ENCODE results near the gene RBM47.
"Not testable (repeated sequence)": the region's sequence is repeated elsewhere in the genome, so short reads cannot be mapped to it uniquely, and the experiment has no call there.

RBM47 gene

GRCh38 chr4:40446261-40446750, 183.4 kb downstream of the RBM47 start:
- H3K4me1 ChIP-seq (ENCODE audit: control insufficient read depth, insufficient read depth, low read length, poor library complexity, severe bottlenecking); H3K27ac ChIP-seq (ENCODE audit: low read depth, low read length, severe bottlenecking); H3K4me3 ChIP-seq (ENCODE audit: extremely low read depth, insufficient read depth, low read length, poor library complexity, severe bottlenecking); H3K9me3 ChIP-seq (ENCODE audit: control insufficient read depth, low read length); H3K36me3 ChIP-seq (ENCODE audit: control insufficient read depth, insufficient read depth, low read length): not testable (repeated sequence)
- 80 to 81% methylated on average over 1 to 2 of the region's 2 CpGs for WGBS, 2 experiments (ENCODE audit: insufficient coverage in 2 of 2)

GRCh38 chr4:40445671-40446070, 184.0 kb downstream of the RBM47 start:
- Histone ChIP-seq H3K9me3 (ENCODE audit: control insufficient read depth, low read length) (no peaks in the 10 kb centered on the region), H3K4me3 (ENCODE audit: extremely low read depth, insufficient read depth, low read length, poor library complexity, severe bottlenecking) (no peak overlapping the region), H3K4me1 (ENCODE audit: control insufficient read depth, insufficient read depth, low read length, poor library complexity, severe bottlenecking) (no peaks in the 10 kb centered on the region), H3K27ac (ENCODE audit: low read depth, low read length, severe bottlenecking) (no peak overlapping the region), H3K36me3 (ENCODE audit: control insufficient read depth, insufficient read depth, low read length) (no peaks in the 10 kb centered on the region)
- 92 to 100% methylated on average over 1 to 2 of the region's 2 CpGs for WGBS, 2 experiments (ENCODE audit: insufficient coverage in 2 of 2)

GRCh38 chr4:40441430-40441829, 188.2 kb downstream of the RBM47 start:
- Histone ChIP-seq H3K4me1 (ENCODE audit: control insufficient read depth, insufficient read depth, low read length, poor library complexity, severe bottlenecking) (no peaks in the 10 kb centered on the region), H3K36me3 (ENCODE audit: control insufficient read depth, insufficient read depth, low read length) (no peaks in the 10 kb centered on the region), H3K4me3 (ENCODE audit: extremely low read depth, insufficient read depth, low read length, poor library complexity, severe bottlenecking) (no peak overlapping the region), H3K27ac (ENCODE audit: low read depth, low read length, severe bottlenecking) (no peak overlapping the region), H3K9me3 (ENCODE audit: control insufficient read depth, low read length) (no peaks in the 10 kb centered on the region)
- WGBS, 2 experiments (ENCODE audit: insufficient coverage in 2 of 2), result 86 to 100% methylated on average over 1 of the region's 1 CpG

GRCh38 chr4:40439519-40439918, 190.1 kb downstream of the RBM47 start:
- no peaks in the 10 kb centered on the region for H3K9me3 ChIP-seq (ENCODE audit: control insufficient read depth, low read length)
- H3K36me3 ChIP-seq (ENCODE audit: control insufficient read depth, insufficient read depth, low read length), result no peaks in the 10 kb centered on the region
- WGBS, 2 experiments (ENCODE audit: insufficient coverage in 2 of 2), result 91 to 100% methylated on average over 1 of the region's 1 CpG
- H3K27ac ChIP-seq (ENCODE audit: low read depth, low read length, severe bottlenecking), result no peak overlapping the region
- no peaks in the 10 kb centered on the region for H3K4me1 ChIP-seq (ENCODE audit: control insufficient read depth, insufficient read depth, low read length, poor library complexity, severe bottlenecking)
- no peak overlapping the region for H3K4me3 ChIP-seq (ENCODE audit: extremely low read depth, insufficient read depth, low read length, poor library complexity, severe bottlenecking)

GRCh38 chr4:40438384-40439026, 191.2 kb downstream of the RBM47 start:
- Histone ChIP-seq H3K36me3 (ENCODE audit: control insufficient read depth, insufficient read depth, low read length) (no peaks in the 10 kb centered on the region), H3K4me3 (ENCODE audit: extremely low read depth, insufficient read depth, low read length, poor library complexity, severe bottlenecking) (no peak overlapping the region), H3K27ac (ENCODE audit: low read depth, low read length, severe bottlenecking) (no peak overlapping the region), H3K9me3 (ENCODE audit: control insufficient read depth, low read length) (no peaks in the 10 kb centered on the region), H3K4me1 (ENCODE audit: control insufficient read depth, insufficient read depth, low read length, poor library complexity, severe bottlenecking) (no peaks in the 10 kb centered on the region)
- WGBS, 2 experiments (ENCODE audit: insufficient coverage in 2 of 2), result 94 to 95% methylated on average over 63 of the region's 64 CpGs

GRCh38 chr4:40437741-40438383, 191.8 kb downstream of the RBM47 start:
- Histone ChIP-seq H3K4me1 (ENCODE audit: control insufficient read depth, insufficient read depth, low read length, poor library complexity, severe bottlenecking) (no peaks in the 10 kb centered on the region), H3K36me3 (ENCODE audit: control insufficient read depth, insufficient read depth, low read length) (no peaks in the 10 kb centered on the region), H3K9me3 (ENCODE audit: control insufficient read depth, low read length) (no peaks in the 10 kb centered on the region), H3K4me3 (ENCODE audit: extremely low read depth, insufficient read depth, low read length, poor library complexity, severe bottlenecking) (no peak overlapping the region), H3K27ac (ENCODE audit: low read depth, low read length, severe bottlenecking) (no peak overlapping the region)
- 97 to 98% methylated on average over 58 to 59 of the region's 59 CpGs for WGBS, 2 experiments (ENCODE audit: insufficient coverage in 2 of 2)

- H3K27ac ChIP-seq (ENCODE audit: low read depth, low read length, severe bottlenecking); H3K4me3 ChIP-seq (ENCODE audit: extremely low read depth, insufficient read depth, low read length, poor library complexity, severe bottlenecking); H3K9me3 ChIP-seq (ENCODE audit: control insufficient read depth, low read length); H3K4me1 ChIP-seq (ENCODE audit: control insufficient read depth, insufficient read depth, low read length, poor library complexity, severe bottlenecking); H3K36me3 ChIP-seq (ENCODE audit: control insufficient read depth, insufficient read depth, low read length): not testable (repeated sequence)
- WGBS, 2 experiments (ENCODE audit: insufficient coverage in 2 of 2), result 86 to 92% methylated on average over 8 to 10 of the region's 10 CpGs
These were observed 194.4 kb downstream of the RBM47 start for GRCh38 chr4:40435306-40435705.

- WGBS, 2 experiments (ENCODE audit: insufficient coverage in 2 of 2), result 100% methylated on average over 1 of the region's 6 CpGs; no CpG with 5 or more reads in 1 of the 2 experiments
- Histone ChIP-seq H3K4me3 (ENCODE audit: extremely low read depth, insufficient read depth, low read length, poor library complexity, severe bottlenecking) (no peak overlapping the region), H3K9me3 (ENCODE audit: control insufficient read depth, low read length) (no peaks in the 10 kb centered on the region)
These were observed 195.5 kb downstream of the RBM47 start for GRCh38 chr4:40434126-40434687.

GRCh38 chr4:40432504-40432903, 197.2 kb downstream of the RBM47 start:
- H3K4me3 ChIP-seq (ENCODE audit: extremely low read depth, insufficient read depth, low read length, poor library complexity, severe bottlenecking), result no peak overlapping the region
- H3K9me3 ChIP-seq (ENCODE audit: control insufficient read depth, low read length), result no peaks in the 10 kb centered on the region
- 95 to 100% methylated on average over 5 to 9 of the region's 10 CpGs for whole genome bisulfite sequencing, 2 experiments (ENCODE audit: insufficient coverage in 2 of 2)
- H3K27ac ChIP-seq (ENCODE audit: low read depth, low read length, severe bottlenecking), result no peak overlapping the region
- H3K36me3 ChIP-seq (ENCODE audit: control insufficient read depth, insufficient read depth, low read length), result no peaks in the 10 kb centered on the region
- H3K4me1 ChIP-seq (ENCODE audit: control insufficient read depth, insufficient read depth, low read length, poor library complexity, severe bottlenecking), result no peaks in the 10 kb centered on the region

More at GRCh38 chr4:40434126-40434687, 195.5 kb downstream of the RBM47 start:
- Histone ChIP-seq H3K27ac (ENCODE audit: low read depth, low read length, severe bottlenecking) (no peak overlapping the region), H3K36me3 (ENCODE audit: control insufficient read depth, insufficient read depth, low read length) (no peaks in the 10 kb centered on the region), H3K4me1 (ENCODE audit: control insufficient read depth, insufficient read depth, low read length, poor library complexity, severe bottlenecking) (no peaks in the 10 kb centered on the region)

GRCh38 chr4:40427871-40428270, 201.8 kb downstream of the RBM47 start:
- H3K36me3 ChIP-seq (ENCODE audit: control insufficient read depth, insufficient read depth, low read length); H3K9me3 ChIP-seq (ENCODE audit: control insufficient read depth, low read length); H3K4me3 ChIP-seq (ENCODE audit: extremely low read depth, insufficient read depth, low read length, poor library complexity, severe bottlenecking); H3K27ac ChIP-seq (ENCODE audit: low read depth, low read length, severe bottlenecking); H3K4me1 ChIP-seq (ENCODE audit: control insufficient read depth, insufficient read depth, low read length, poor library complexity, severe bottlenecking): not testable (repeated sequence)
- 94 to 96% methylated on average over 4 of the region's 4 CpGs for WGBS, 2 experiments (ENCODE audit: insufficient coverage in 2 of 2)

GRCh38 chr4:40427128-40427527, 202.5 kb downstream of the RBM47 start:
- Histone ChIP-seq H3K9me3 (ENCODE audit: control insufficient read depth, low read length) (no peaks in the 10 kb centered on the region), H3K4me3 (ENCODE audit: extremely low read depth, insufficient read depth, low read length, poor library complexity, severe bottlenecking) (no peak overlapping the region), H3K4me1 (ENCODE audit: control insufficient read depth, insufficient read depth, low read length, poor library complexity, severe bottlenecking) (no peaks in the 10 kb centered on the region), H3K27ac (ENCODE audit: low read depth, low read length, severe bottlenecking) (no peak overlapping the region), H3K36me3 (ENCODE audit: control insufficient read depth, insufficient read depth, low read length) (no peaks in the 10 kb centered on the region)
- 92 to 100% methylated on average over 2 to 3 of the region's 3 CpGs for WGBS, 2 experiments (ENCODE audit: insufficient coverage in 2 of 2)
